Psoas muscle (tissue), 8 donors: Measurements from ENCODE around the gene LATS2. TPM values are rescaled to one million over a fixed set of nuclear protein-coding genes. Genes with fewer than 3 reads are reported as not detected.

ENCODE experiments used
- ATAC-seq, 4 donors: fragments of 200-7000 bp; cut with Tn5 transposase; one replicate each; pipeline ENCODE4 v1.9.1; 2020; ENCODE audit warnings: moderate library complexity in 3 of 4, mild to moderate bottlenecking in 2 of 4
- DNase-seq, 2 donors: peaks; one replicate each; pipeline ENCODE4 v3.0.0-alpha.2; 2020
- H3K27ac ChIP-seq: fragments of 200-600 bp; one replicate; pipeline ENCODE4 v1.8.0; 2022
- H3K27me3 ChIP-seq, 3 donors: fragments of 200-600 bp in 1 of 3; one replicate each; pipeline versions ENCODE4 v1.6.1 to v1.8.0; 2013 to 2022; ENCODE audit warnings: low read length in 2 of 3, mild to moderate bottlenecking in 2 of 3, moderate library complexity in 1 of 3; ENCODE audit not compliant: insufficient read depth in 3 of 3
- H3K36me3 ChIP-seq, 2 donors: fragments of 200-600 bp in 1 of 2; one replicate each; pipeline versions ENCODE4 v1.6.1 to v1.8.0; 2013 to 2022; ENCODE audit warnings: low read depth in 1 of 2, mild to moderate bottlenecking in 1 of 2, moderate library complexity in 1 of 2; ENCODE audit not compliant: insufficient read depth in 1 of 2
- H3K4me1 ChIP-seq: fragments of 200-600 bp; one replicate; pipeline ENCODE4 v1.8.0; 2022
- H3K4me3 ChIP-seq: fragments of 200-600 bp; one replicate; pipeline ENCODE4 v1.8.0; 2022; ENCODE audit warnings: mild to moderate bottlenecking
- H3K9me3 ChIP-seq: fragments of 200-600 bp; one replicate; pipeline ENCODE4 v1.8.0; 2022
- CTCF ChIP-seq: fragments of 200-600 bp; IDR thresholded peaks from one replicate; pipeline ENCODE4 v1.8.0; 2022; ENCODE audit warnings: antibody characterized with exemption
- WGBS, 3 donors: extraction: QIAGEN DNeasy Blood & Tissue Kit; methylation state at CpG; one replicate each; pipeline versions ENCODE4 v1.1.6 to v1.1.7; 2013; 5-methylcytosine and 5-hydroxymethylcytosine counted together
- intact Hi-C, 2 donors: fragments of 100-400 bp; cut with DNase I; formaldehyde crosslinking; loops; one replicate each; pipeline versions ENCODE4 v1.11.0 to v1.14.2; 2022
- polyA plus RNA-seq, 3 donors: library from polyadenylated mRNA; stranded (reverse); fragments of 200-250 nt; gene quantifications; one replicate each; pipeline ENCODE4 v1.2.3, GENCODE V29; 2013
- total RNA-seq, 4 donors: library from RNA; stranded (reverse); fragmentation: NEBNext Ultra II Directional in 2 of 4; extraction: Animal tissue kit (Norgen Biotek cat#: 25700) in 2 of 4; gene quantifications; one replicate each; pipeline versions ENCODE4 v1.2.1 to v1.2.4, GENCODE V29; 2021 to 2023
- donor health status: healthy with polysubstance abuse.
- donor health status: DM: no; HTN: no; CAD: no; lungs with moderate emphysema.
- donor health status: Bipolar disorder and iron deficiency.
- donor health status: healthy.
- donor health status: DM: yes; HTN: yes; CAD: no.
- donor health status: DM: no; HTN: no; CAD: no.
- donor health status: DM: no; HTN: no; CAD: no.
- donor health status: DM: yes; HTN: yes; CAD: no.

LATS2 gene
- total and polyA plus RNA-seq, 7 donors, result 6.0 to 27.4 (median 23.7) TPM

DNA sequence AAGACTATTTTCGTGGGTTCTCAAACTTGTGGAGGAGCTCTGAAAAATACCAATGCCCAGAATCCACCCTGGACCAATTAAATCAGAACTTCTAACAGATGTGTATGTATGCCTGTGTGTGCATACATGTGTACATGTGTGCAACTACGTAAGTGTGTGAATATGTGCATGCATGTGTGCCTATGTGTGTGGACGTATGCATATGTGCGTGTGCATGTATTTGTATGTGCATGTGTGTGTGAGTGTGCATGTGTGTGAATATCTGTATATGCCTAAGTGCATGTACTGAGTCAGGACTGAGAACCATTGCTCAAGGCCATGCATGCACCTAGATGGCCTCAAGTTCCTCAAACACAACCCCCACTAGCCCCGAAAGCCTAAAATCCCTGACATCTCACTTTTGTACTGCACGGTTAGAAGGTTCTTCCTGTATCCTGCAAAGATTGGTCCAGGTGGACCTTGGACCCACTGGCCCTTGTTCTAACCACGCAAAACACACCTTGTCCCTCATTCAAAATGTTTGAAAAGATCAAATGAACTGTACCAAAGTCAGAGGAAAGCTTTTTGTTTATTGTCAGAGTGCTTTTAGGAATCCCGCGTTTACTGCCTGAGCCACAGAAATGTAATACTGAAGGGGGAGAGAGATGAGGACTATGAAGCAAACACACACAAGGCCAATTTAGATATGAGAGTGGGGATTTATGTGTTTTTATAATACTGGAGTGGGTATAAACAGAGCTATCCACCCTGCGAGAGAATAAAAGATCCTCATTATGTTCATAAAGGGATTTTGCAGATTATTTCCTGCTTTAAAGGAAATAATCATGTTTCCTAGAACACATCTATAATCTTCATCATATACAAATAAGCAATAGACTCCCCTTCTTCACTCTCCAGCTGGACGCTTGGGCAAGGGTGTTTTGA, 39.1 kb downstream of the LATS2 start:
- peak in 1 of 4 donors; percentile 31 for ATAC-seq
- no peak overlapping the region for H3K27ac ChIP-seq

GRCh38 chr13:21020581-21020980, 40.8 kb downstream of the LATS2 start:
- H3K4me1 ChIP-seq, result peaks cover 59% of the 10 kb centered on the region
- H3K27ac ChIP-seq, result no peak overlapping the region
- no peaks in the 10 kb centered on the region for H3K9me3 ChIP-seq
- no peak for DNase-seq
- H3K36me3 ChIP-seq, result no peaks in the 10 kb centered on the region
- TF ChIP-seq CTCF, result no peak
- no peak overlapping the region for H3K4me3 ChIP-seq
- 80 to 89% (median 81%) methylated on average over 4 of the region's 4 CpGs for WGBS, 3 donors
- no peaks in the 10 kb centered on the region for H3K27me3 ChIP-seq
- no peak for ATAC-seq
- intact Hi-C loops, result loop anchor here in 1 of 2 donors (5.0 kb wide), 1 partner anchor 37 kb away; no protein-coding TSS in a partner anchor

More for the DNA sequence above, 39.1 kb downstream of the LATS2 start:
- no peak for TF ChIP-seq CTCF
- intact Hi-C loops, result loop anchor here in 1 of 2 donors (5.0 kb wide), 1 partner anchor 35 kb away; no protein-coding TSS in a partner anchor
- Histone ChIP-seq H3K27me3 (no peaks in the 10 kb centered on the region), H3K9me3 (no peaks in the 10 kb centered on the region), H3K4me1 (peaks cover 49% of the 10 kb centered on the region), H3K36me3 (no peaks in the 10 kb centered on the region), H3K4me3 (no peak overlapping the region)
- 78 to 86% (median 78%) methylated on average over 11 of the region's 11 CpGs for WGBS, 3 donors
- DNase-seq, result no peak

DNA sequence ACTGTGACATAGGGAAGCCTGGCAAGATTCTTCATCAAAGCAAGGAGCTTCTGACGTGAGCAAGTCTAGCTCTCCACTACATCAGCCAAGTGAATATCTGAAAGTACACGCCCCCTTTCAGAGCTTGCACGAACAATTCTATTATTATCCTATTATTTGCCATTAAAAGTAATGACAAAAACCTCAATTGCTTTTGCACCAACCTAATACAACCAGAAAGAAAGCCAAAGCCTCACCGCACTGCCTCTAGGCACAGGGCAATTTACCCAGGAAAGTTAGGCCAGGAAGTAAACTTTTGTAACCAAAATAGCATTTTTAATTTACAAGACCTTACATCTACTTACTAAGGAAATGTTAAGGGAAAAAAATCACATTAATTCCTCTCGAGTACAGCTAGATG, 41.2 kb downstream of the LATS2 start:
- H3K4me1 ChIP-seq, result peaks cover 63% of the 10 kb centered on the region

GRCh38 chr13:21018220-21018619, 43.2 kb downstream of the LATS2 start:
- H3K27ac ChIP-seq, result peak overlapping the region; percentile 3
- H3K27me3 ChIP-seq, result no peaks in the 10 kb centered on the region
- no peaks in the 10 kb centered on the region for H3K36me3 ChIP-seq
- 72 to 81% (median 79%) methylated on average over 4 of the region's 4 CpGs for WGBS, 3 donors
- TF ChIP-seq CTCF, result no peak
- H3K9me3 ChIP-seq, result no peaks in the 10 kb centered on the region
- intact Hi-C loops, result loop anchor here in 1 of 2 donors (5.0 kb wide), 1 partner anchor 39 kb away; no protein-coding TSS in a partner anchor
- peaks cover 72% of the 10 kb centered on the region for H3K4me1 ChIP-seq
- peak in 2 of 4 donors; percentile 38 to 53 for ATAC-seq
- no peak for DNase-seq
- no peak overlapping the region for H3K4me3 ChIP-seq

More for the DNA sequence above, 41.2 kb downstream of the LATS2 start:
- Histone ChIP-seq H3K27me3 (no peaks in the 10 kb centered on the region), H3K4me3 (no peak overlapping the region), H3K9me3 (no peaks in the 10 kb centered on the region), H3K27ac (no peak overlapping the region), H3K36me3 (no peaks in the 10 kb centered on the region)
- intact Hi-C loops, result loop anchor here in 1 of 2 donors (5.0 kb wide), 1 partner anchor 37 kb away; no protein-coding TSS in a partner anchor
- DNase-seq (no peak), ATAC-seq (no peak)
- 51 to 61% (median 51%) methylated on average over 5 of the region's 5 CpGs for WGBS, 3 donors
- TF ChIP-seq CTCF, result no peak
